HG02678 (cell line): ENCODE measurements around the gene COL6A2.
"Not testable (repeated sequence)": the region's sequence is repeated elsewhere in the genome, so short reads cannot be mapped to it uniquely, and the experiment has no call there.

Experiments used
- ATAC-seq: cut with Tn5 transposase; IDR thresholded peaks from one replicate; pipeline ENCODE4 v1.9.1; 2021; ENCODE audit warnings: mild to moderate bottlenecking, moderate library complexity; ENCODE audit not compliant: unreplicated experiment

Gene COL6A2

DNA sequence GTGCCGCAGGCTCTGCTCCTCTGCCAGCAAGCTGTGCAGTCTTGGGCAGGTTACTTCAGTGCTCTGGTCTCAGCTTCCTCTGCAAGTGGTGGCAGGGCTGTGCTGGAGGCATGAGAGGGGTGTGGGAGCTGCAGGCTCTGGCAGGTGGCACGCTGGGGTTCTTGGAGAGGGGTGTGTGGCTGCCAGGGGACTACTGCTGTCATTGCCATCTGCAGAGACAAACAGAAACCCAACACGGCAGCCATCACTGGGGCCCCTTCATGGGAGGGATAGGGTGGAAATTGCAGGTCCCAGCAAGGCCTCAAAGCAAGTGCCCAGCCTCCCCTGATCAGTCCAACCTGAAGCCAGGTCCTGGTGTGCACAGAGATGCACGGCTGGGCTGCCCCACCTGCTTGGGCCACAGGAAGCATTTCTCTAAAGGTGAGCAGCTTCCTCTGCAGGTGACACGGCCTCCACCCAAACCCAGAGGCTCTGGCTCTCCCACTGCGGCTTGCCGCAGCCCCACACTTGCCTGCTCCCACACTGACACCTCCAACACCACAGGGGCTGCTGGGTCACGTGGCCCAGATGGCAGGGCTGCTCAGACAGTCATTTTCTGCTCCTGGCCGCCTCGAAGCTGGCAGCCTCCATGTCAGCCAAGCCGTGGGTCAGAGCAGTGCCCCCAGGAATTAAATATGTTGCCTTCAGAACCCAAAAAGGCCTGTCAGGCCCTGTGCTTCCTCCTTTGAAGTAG lies 4.1 kb upstream of the COL6A2 start:
- no peak for ATAC-seq

DNA sequence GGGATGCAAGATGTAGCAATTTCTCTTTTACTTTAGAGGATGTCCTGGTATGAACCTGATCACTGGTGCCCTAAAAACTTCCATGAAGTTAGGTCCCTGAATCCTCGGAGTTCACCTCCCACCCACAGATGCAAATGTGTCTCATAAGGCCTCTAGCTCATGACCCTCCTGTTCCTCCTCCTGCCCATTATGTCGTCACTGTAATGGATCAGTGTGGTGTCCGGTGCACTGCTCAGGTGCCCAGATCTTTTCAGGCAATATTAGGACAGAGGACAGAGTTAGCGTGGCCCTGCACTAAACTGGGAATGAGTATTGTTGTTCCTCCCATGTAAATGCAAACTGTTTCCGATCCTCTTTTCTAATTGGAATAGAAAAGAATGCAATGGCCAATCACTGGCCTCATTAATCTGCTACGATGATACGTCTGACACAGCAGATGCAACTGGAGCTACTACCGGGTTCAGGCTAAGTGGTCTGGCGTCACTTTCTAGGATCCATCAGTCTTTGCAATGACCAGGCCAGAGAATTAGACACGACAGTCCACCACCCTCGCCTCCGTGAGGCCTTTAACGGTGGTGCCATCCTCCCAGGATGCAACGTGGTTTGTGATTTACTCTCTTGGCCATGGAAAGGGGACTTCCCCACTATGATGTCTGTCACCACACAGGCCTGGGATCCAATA lies 3.4 kb upstream of the COL6A2 start:
- no peak for ATAC-seq

DNA sequence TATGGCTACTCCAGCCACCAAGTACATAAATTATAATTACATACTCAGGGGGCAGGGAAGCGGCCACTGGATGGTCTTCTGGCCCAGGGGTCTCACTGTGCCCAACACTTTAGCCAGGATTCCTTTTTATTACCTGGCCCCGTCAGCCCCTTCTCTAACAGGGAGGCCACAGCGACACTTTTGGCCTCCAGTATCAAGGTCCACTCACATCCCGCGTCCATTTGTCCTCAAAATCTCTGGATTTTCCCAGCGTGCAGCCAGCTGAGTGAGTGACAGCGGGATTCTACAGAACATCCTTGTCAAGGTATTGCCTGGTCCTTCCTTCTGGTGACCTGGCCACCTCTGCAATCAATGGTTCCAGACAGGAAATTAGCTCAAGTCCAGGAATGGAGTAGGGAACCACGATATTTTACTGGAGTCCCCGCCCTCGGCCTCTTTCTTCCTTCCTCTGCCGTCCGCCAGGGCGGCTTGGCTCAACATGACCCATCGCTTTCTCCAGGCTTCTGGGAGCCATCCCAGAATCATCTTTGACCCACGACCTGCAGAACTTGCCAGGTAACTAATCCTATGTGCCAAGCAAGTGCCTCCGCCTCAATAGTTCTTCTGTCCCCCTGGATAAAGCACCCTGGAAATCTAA lies 2.7 kb upstream of the COL6A2 start:
- no peak for ATAC-seq

- no peak for ATAC-seq
Measured at GRCh38 chr21:46095814-46096595, 1.9 kb upstream of the COL6A2 start.

DNA sequence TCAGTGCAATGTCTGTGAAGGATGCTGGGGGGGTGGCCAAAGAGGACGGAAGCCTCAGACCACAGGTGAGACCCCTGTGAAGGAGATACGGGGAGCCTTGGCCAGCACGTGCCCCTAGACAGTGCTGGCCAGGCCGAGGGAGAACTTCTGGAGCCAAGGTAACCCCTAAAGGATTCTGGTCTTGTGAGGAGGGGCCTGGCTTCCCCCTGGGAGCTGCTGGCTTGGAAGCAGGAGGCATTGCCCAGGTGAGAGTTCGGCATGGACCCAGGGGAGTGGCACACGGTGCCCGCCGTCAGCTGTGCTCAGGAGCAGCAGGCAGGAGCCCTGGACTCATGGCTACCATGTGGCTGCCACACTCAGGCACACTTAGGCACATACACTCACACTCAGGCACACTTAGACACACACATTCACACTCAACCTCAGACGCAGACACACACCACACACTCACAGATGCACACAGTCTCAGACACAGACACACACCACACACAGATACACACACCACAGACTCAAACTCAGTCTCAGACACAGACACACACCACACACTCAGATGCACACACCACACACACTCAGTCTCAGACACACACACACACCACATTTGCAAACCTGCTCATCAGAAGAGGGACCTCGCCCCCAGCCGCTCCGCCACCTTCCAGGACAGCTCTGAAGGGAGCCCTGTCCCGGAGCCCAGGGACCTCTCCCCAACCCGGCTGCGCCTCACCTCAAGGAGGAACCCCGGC lies 1.1 kb upstream of the COL6A2 start:
- ATAC-seq = no peak

- no peak for ATAC-seq
Measured at GRCh38 chr21:46098303-46099141, 610 bp downstream of the COL6A2 start.

DNA sequence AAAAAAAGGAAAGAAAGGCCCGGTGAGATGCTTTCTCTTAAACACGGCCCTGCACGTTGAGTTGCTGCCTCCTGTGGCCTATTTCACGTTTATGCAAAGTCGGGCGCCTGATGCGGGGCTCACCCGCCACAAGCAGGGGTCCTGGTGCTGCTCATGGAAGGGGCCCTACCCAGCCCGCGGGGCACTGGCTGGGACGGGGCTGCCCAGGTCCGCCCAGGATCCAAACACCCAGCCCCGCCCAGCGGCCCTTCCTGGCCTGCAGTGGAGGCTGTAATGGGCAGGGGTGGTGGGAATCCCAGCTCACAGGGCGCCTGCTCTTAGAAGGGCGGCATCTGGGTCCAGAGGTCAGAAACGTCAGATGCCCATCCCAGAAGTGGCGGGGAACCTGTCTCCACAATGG lies 1.6 kb downstream of the COL6A2 start:
- ATAC-seq = no peak

GRCh38 chr21:46100020-46100419 lies 2.1 kb downstream of the COL6A2 start:
- ATAC-seq = no peak

- ATAC-seq = no peak
Measured at GRCh38 chr21:46100426-46100825, 2.5 kb downstream of the COL6A2 start.

GRCh38 chr21:46100906-46101305 lies 3.0 kb downstream of the COL6A2 start:
- ATAC-seq = no peak

DNA sequence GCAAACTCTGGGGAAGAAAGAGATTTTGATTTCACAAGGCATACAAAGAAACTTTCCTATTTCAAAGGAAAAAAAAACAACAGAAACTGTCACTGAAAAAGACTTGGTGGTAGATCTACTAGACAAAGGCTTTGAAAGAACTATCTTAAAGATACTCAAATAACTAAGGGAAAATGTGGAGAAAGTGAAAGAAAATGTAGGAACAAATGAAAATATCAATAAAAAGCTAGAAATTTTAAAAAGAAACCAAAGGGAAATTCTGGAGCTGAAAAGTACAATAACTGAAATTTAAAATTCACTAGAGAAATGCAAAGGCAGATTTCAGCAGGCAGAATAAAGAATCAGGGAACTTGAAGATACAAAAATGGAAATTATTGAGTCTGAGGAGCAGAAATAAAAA lies 6.2 kb downstream of the COL6A2 start:
- ATAC-seq = no peak

DNA sequence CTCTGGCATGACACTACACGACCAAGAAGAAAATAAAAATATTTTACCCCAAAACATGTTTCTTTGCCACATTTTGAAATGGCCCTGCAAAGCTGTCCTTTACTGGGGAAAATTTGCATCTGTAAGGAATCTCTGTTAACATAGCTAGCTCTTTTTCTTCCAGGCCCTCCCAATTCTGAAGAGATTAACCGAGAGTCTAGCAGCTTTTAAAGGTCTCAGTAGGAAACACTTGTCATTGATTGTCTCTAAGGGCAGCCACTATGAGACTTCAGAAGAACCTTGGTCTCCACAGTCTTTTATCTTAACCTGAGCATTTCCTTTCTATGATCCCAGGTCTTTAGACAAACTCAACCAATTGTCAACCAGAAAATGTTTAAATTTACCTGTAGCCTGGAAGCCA lies 9.5 kb downstream of the COL6A2 start:
- not testable (repeated sequence) for ATAC-seq

DNA sequence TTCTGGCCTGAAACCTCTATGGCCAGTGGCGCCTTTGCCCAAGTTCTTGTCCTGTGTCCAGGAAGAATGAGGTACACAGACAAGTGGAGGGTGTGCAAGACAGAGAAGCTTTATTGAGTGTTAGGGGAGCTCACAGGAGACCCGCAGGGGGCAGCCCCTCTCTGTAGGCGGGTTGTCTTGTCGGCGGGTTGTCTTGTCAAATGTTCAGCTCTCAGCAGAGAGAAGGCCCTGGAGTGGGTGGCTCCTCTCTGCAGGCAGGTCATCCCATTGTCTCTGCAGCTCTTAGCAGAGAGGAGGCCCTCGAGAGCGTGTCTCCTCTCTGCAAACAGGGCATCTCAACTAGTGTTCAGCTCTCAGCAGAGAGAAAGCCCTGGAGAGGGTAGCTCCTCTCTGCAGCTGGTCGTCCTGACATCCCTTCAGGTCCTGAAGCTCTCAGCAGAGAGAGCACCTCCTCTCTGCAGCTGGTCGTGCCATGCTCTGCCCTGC lies 11.0 kb downstream of the COL6A2 start:
- no peak for ATAC-seq

DNA sequence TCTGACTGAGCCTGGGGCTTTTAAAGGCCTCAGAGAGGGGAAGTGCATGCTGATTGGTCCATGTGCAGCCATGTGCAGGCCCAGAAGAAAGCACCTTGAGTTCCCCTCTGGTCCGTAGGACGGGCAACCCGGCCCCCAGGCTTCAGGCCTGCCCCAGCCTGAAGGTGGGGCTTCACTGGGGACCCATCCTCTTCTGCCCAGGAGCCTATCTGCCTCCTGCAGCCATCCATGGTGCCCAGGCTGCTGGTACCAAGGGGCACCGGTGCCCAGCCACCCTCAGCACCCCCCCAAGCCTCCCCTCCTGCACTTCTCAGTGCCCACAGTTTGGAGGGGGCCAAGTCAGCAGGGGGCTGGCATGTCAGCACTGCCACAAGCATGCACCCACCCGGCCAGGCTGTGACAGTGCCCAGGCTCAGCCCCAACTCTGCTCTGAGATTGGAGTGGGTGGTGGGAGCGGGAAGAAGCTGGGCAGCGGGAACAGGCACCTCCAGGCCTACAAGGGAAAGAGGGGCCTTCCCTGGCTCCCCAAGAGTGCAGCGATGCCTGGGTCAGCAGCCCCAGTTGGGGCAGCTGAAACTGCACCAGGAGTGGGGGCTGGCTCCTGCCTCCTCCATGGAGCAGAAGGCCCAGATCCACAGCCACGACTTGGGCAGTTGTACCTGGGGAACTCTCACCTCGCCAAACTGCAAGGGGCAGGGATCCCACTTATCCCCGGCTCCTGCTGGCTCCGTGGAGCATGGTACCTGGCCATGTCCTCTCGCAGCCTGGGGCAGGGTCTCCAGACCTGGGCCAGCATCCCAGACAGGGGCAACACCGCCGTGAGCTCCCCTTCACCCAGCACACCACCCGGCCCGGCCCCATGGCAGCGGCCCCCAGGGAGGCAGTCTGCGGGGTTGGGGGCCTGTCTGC lies 11.7 kb downstream of the COL6A2 start:
- no peak for ATAC-seq

DNA sequence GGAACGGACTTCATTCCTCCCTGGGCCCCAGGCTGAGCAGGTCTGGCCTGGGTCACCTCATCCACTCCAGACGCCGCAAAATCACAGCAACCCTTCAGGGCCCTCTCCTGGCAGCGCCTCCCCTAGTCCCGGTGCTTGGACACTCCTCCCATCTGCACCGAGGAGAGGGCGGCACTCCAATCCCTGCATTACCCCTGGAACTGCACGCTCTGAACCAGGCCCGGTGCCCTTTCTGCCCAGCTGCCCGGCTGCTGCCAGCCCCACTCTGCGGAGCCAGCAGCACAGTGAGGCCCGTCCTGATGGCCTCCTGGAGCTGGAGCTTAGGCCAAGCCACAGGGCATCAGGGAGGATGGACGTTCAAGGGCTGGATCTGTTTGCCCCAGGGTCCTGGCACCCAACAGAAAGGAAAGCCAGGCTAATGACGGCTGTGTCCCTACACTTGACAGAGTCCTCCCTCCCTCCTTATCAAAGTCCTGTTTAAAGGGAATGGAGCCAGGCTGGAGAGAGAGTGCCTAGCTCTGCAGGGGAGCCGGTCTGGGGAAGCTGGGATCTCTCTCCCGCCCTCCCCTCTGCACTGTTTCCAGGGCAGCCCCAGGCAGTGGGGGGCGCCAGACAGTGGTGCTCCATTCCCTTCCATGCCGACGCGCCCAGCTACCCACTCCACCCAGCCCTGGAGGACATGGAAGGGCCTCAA lies 12.7 kb downstream of the COL6A2 start:
- no peak for ATAC-seq

- ATAC-seq = no peak
Measured at GRCh38 chr21:46111193-46111571, 13.3 kb downstream of the COL6A2 start.

GRCh38 chr21:46111857-46112724 lies 14.2 kb downstream of the COL6A2 start:
- no peak for ATAC-seq
